SK-N-MC (cell line): ENCODE results near the gene SLC24A5.

ENCODE experiments used
- EZH2 ChIP-seq: fragments of 200-600 bp; sonication (generic); IDR thresholded peaks from one replicate; pipeline ENCODE4 v1.6.1; 2017; ENCODE audit warnings: antibody characterized with exemption
- FOXP2 ChIP-seq: optimal IDR thresholded peaks from 2 replicates; pipeline ENCODE3; 2011; ENCODE audit warnings: mild to moderate bottlenecking, moderate library complexity; ENCODE audit not compliant: insufficient read depth; ENCODE audit errors: extremely low read length, control extremely low read depth
- POLR2AphosphoS5 ChIP-seq: IDR thresholded peaks from 2 replicates; pipeline ENCODE4 v1.6.1; 2012; ENCODE audit warnings: mild to moderate bottlenecking, low read depth, low read length, borderline replicate concordance

DNA sequence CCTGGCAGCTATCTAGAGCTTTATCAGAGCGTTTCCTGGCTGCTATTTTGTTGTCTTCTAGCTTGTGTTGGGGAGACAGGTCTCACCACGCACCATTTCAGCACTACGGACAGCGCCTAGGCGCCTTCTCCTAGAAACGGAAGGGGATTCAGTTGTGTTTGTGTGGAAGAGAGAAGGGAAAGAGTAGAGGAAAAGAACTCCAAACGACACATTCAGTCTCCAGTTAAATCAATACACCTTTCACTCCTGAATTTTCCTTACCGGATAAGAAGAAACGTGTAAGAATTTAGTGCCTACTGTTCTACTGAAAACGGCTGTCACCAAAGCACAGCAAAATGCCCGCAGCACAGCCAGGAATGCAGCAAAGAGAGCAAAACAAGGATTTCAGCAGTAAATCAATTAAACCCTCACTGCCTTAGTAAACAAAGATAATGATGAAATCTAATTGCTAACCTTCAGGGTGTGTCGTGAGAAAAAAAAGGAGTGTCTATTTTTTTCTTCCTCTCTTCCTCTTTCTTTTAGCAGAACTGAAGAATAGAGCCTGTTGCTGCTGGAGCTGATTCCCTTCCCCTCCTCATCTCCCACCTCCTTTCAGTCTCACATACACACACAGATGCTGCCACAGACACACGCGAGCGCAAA, 70.3 kb downstream of the SLC24A5 start:
- no peak for TF ChIP-seq EZH2
- no peak for TF ChIP-seq POLR2AphosphoS5
- TF ChIP-seq FOXP2: no peak
